HG02943 (cell line): ENCODE measurements around the gene G2E3.

Experiments used
- ATAC-seq: cut with Tn5 transposase; IDR thresholded peaks from one replicate; pipeline ENCODE4 v1.9.1; 2021; ENCODE audit warnings: mild to moderate bottlenecking, low read depth, moderate library complexity; ENCODE audit not compliant: unreplicated experiment

G2E3 gene

GRCh38 chr14:30648471-30648870 lies 89.5 kb downstream of the G2E3 start:
- no peak for ATAC-seq

- no peak for ATAC-seq
Measured at GRCh38 chr14:30651937-30652336, 93.0 kb downstream of the G2E3 start.

DNA sequence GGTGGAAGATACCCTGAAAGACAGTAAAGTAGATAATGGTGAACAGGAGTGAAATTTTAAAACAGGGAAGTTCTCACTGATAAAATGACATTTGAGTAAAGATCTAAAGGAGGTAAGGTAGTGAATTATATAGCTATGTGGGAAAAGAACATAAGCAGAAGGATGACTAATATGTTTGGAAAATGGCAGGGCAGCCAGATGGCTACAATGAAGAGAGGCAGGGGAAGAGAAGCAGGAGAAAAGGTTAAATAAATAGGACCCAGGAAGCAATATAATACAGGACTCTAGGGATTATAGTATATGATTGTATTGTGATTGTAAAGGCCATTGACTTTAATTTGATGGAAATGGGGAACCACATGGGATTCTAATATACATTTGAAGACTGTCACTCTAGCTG lies 96.2 kb downstream of the G2E3 start:
- ATAC-seq = no peak

GRCh38 chr14:30655658-30656057 lies 96.7 kb downstream of the G2E3 start:
- ATAC-seq = no peak

GRCh38 chr14:30656190-30656632 lies 97.3 kb downstream of the G2E3 start:
- no peak for ATAC-seq

GRCh38 chr14:30657050-30657449 lies 98.1 kb downstream of the G2E3 start:
- no peak for ATAC-seq

DNA sequence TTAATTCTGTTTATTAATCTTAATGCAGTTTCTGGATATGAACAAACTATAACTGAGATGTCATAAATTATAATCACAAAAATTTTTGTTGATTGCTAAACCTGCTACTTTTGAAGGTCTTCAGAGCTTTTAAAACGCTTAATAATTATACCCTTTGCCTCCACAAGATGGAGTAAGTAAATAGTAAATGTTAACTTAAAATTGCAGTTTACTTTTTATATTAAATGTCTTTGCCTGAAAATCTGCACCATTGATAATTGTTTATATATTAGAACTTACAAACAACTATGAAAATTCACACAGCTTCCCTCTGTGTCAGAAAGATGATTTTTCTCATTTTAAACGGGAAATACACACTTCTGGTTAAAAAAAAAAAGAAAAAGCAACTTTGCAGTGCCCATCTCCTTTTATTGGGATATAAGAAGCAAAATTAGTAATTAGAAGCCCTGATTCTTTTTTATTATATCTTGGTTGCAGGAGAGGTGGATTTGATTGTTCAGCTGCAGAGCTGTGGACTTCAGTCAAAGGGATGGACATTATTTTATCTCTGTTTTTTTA lies 98.7 kb downstream of the G2E3 start:
- ATAC-seq = no peak

DNA sequence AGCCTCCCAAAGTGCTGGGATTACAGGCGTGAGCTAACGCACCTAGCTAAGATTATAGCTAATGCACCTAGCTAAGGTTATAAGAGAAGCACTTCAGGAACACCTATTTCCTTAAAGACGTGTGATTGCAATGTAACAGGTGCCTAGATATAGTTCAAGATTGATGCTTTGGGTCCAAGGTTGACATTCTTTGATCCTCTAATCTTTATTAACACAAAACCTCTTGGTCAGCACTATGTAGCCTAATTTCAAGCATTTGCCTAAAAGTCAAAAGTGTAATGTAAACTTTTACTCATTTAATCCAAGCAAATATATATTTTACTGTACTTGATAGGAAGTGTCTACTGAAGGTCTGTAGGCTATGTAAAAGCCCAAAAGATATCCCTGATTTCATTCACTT lies 99.7 kb downstream of the G2E3 start:
- no peak for ATAC-seq

- ATAC-seq = no peak
Measured at GRCh38 chr14:30669594-30669993, 110.6 kb downstream of the G2E3 start.
